PC-3 (cell line): Measurements from ENCODE around the gene PRSS21.

Experiments
- CTCF ChIP-seq: fragments of 300-600 bp; sonication (generic); conservative IDR thresholded peaks from 2 replicates; pipeline ENCODE4 v1.5.1; 2017; ENCODE audit warnings: antibody characterized with exemption, low read depth, mild to moderate bottlenecking, low read length
- EZH2 ChIP-seq: fragments of 300-600 bp; sonication (generic); IDR thresholded peaks from one replicate; pipeline ENCODE4 v1.6.1; 2017; ENCODE audit warnings: antibody characterized with exemption, mild to moderate bottlenecking, low read length; ENCODE audit not compliant: unreplicated experiment
- EZH2phosphoT487 ChIP-seq: fragments of 300-600 bp; sonication (generic); IDR thresholded peaks from 2 replicates; pipeline ENCODE4 v1.6.1; 2018; ENCODE audit warnings: mild to moderate bottlenecking, antibody characterized with exemption, low read length, borderline replicate concordance

GRCh38 chr16:2865651-2866050, 48.6 kb downstream of the PRSS21 start:
- TF ChIP-seq CTCF = no peak
- no peak for TF ChIP-seq EZH2
- TF ChIP-seq EZH2phosphoT487 = no peak
